LNCAP (cell line): ENCODE results near the gene TSC1.

Experiments used
- TF ChIP-seq, protein P1 (sequence below): fragments of 450-650 bp; IDR thresholded peaks from 2 replicates; pipeline ENCODE4 v1.5.1; 2017; ENCODE audit warnings: mild to moderate bottlenecking

The TSC1 gene

DNA sequence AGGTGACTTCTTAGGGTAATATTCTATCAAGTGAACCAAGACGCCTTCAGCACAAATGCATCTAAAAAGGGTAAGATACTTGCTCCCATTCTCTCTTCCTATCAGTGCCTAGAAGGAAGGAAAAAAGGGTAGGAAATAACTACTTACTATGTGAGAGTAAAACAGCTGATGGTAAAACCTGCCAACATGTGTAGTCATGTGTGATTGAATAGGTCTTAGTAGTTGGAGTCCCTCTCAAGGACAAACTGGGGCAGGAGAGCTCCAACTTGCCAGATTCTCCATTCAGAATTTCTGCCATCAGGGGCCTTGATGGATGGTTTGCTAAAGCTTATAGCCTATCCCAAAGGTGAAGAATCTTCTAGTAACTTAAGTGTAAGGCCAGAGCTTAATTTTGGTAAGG lies 5.2 kb downstream of the TSC1 start:
- TF ChIP-seq, protein P1, sequence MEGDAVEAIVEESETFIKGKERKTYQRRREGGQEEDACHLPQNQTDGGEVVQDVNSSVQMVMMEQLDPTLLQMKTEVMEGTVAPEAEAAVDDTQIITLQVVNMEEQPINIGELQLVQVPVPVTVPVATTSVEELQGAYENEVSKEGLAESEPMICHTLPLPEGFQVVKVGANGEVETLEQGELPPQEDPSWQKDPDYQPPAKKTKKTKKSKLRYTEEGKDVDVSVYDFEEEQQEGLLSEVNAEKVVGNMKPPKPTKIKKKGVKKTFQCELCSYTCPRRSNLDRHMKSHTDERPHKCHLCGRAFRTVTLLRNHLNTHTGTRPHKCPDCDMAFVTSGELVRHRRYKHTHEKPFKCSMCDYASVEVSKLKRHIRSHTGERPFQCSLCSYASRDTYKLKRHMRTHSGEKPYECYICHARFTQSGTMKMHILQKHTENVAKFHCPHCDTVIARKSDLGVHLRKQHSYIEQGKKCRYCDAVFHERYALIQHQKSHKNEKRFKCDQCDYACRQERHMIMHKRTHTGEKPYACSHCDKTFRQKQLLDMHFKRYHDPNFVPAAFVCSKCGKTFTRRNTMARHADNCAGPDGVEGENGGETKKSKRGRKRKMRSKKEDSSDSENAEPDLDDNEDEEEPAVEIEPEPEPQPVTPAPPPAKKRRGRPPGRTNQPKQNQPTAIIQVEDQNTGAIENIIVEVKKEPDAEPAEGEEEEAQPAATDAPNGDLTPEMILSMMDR, result no peak

DNA sequence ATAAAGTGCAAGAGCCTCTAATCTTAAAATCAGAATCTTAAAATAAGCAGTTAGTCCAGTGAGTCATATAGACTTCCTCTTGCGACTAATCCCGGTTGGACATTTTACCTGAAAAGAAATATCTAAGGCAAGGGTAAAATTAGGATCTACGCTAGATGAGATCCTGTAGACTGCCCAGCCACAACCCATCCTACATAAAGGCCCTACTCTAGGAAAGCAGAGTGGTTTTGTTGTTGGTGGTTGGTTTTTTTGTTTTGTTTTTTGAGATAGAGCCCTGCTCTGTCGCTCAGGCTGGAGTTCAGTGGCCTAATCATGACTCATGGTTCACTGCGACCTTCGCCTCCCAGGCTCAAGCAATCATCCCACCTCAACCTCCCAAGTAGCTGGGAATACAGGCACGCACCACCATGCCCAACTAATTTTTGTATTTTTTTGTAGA lies 6.9 kb downstream of the TSC1 start:
- TF ChIP-seq, protein P1, result no peak

DNA sequence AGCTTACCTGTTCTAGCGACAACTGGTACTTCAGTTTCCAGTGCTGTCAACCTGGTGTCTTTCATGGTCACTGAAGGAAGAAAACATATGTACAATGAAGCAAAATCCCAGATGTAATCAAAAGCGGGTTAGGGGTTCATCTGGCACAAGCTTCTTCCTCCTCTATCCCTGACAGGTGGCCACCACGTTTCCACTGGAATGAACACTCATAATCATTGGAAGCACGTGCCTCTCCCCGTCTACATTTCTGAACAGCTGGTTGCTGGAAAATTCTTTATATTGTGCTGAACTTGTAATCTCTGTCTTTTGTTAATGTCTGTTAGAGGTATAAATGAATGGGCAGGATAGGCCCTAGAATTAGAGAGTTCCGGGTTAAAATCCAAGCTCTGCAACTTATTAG lies 9.4 kb downstream of the TSC1 start:
- TF ChIP-seq, protein P1, result no peak

DNA sequence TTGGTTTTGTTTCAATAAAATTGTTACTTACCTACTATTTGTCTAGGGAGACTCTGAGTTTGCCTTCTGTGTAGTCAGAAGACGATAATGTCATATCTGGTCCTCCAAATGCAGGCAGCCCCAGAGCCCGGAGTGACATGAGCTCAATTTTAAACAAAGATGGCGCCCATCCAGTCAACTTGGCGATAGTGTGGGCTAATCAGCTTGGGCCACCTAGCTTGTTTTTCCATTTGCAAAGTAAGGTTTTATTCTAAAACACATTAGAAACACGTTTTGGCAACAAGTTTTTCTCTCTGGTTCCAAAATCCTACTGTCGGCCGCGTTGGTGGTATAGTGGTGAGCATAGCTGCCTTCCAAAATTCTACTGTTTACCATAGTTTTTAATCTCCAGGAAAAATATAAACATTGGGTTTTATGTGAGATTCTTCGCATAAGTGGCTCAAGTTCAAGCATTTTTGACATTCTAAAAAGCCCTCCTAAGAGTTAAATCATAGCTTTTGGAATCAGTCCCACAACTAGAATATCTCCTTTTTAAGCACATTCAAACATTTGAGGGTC lies 13.2 kb downstream of the TSC1 start:
- TF ChIP-seq, protein P1, result no peak

DNA sequence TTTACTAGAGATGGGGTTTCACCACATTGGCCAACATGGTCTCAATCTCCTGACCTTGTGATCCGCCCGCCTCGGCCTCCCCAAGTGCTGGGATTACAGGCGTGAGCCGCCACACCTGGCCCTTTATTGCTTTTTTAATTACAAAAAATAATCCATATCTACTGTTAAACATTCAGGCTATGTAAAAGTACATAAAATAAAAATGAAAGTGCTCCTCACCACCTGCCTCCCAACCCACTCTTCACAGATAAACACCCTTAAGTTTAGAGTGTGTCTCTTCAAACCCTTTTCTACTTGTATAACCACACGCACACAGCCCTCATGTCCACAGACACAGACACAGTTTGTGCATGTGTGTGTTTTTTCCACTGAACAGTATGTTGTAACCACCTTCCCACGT lies 16.7 kb downstream of the TSC1 start:
- TF ChIP-seq, protein P1, result no peak

DNA sequence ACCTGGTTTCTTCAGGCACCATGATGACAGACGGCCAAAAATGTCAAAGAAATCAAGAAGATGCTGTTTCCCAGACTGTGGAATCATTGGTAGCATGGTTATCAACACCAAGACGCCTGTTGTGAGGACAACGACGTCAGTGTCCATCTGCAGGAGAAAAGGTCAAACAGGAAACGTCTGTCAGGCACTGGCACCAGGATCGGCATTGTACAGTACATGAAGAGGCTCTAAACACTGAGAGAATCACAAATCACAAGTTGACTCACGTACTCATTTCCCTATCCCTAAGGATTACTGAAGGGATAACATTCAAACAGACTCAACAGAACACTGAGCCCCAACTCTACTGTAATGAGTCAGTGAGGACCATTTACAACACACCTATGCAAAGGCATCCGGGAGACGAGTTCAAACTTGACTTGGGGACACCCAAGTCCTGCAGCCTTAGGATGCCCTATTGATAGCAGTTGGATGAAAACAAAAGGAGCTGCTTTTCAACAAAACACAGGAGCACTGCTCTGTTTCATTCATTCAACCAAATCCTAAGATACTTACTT lies 21.0 kb downstream of the TSC1 start:
- TF ChIP-seq, protein P1, result no peak

DNA sequence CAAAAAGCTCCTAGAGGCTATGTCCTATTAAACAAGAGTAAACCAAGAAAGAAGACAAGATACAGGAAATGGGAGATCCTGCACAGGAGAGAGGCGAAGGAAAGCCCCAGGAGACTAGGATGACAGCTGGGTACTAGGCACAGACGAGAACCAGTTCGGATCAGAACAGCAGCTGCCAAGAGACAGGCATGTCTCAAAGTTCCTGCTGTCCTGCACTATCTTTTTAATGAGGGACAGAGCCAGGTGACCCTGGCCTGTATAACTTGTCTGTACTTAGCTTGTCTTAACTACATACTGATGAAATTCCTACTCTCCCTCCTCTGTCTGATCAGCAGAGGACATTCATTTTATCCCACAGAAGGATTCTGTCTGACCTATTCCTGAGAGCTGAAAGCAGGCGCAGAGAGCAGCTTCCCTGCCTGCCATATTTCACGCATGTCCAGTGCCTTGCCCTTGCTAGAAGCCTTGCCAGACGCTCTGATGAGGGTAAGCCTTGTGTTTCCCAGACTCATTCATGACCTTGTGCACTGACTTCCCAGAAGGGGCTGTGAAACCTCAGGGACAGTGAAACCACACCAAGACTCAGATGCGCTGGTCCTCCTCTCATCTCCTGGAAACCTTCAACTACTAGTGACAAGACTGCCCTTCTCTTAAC lies 24.7 kb downstream of the TSC1 start:
- TF ChIP-seq, protein P1, result no peak
